ENCODE data around the gene PHLDB1. TPM values are rescaled to one million over a fixed set of nuclear protein-coding genes. Genes with fewer than 3 reads are reported as not detected.

Gene PHLDB1
- total RNA-seq, 1 donor from 2014 or later, result 1.7 TPM

- intact Hi-C loops (cut with micrococcal nuclease), result no loop called here
- H3K9me3 Mint-ChIP-seq, result no peaks in the 10 kb centered on the region
- peaks cover 4% of the 10 kb centered on the region for H3K4me1 Mint-ChIP-seq
- peaks cover 9% of the 10 kb centered on the region for H3K27me3 Mint-ChIP-seq
- no peaks in the 10 kb centered on the region for H3K36me3 Mint-ChIP-seq (ENCODE audit: low read depth)
- H3K4me3 Mint-ChIP-seq, result no peak overlapping the region
- DNase-seq, result no peak
- no peak overlapping the region for H3K27ac Mint-ChIP-seq
These were observed 25.9 kb downstream of the PHLDB1 start for GRCh38 chr11:118633319-118633690.

GRCh38 chr11:118633979-118634378 is 26.6 kb downstream of the PHLDB1 start:
- Mint-ChIP-seq H3K27ac (no peak overlapping the region), H3K36me3 (ENCODE audit: low read depth) (no peaks in the 10 kb centered on the region), H3K9me3 (no peaks in the 10 kb centered on the region), H3K4me3 (no peak overlapping the region), H3K4me1 (peaks cover 4% of the 10 kb centered on the region), H3K27me3 (peaks cover 9% of the 10 kb centered on the region)
- intact Hi-C loops (cut with micrococcal nuclease), result no loop called here
- no peak for DNase-seq

DNA sequence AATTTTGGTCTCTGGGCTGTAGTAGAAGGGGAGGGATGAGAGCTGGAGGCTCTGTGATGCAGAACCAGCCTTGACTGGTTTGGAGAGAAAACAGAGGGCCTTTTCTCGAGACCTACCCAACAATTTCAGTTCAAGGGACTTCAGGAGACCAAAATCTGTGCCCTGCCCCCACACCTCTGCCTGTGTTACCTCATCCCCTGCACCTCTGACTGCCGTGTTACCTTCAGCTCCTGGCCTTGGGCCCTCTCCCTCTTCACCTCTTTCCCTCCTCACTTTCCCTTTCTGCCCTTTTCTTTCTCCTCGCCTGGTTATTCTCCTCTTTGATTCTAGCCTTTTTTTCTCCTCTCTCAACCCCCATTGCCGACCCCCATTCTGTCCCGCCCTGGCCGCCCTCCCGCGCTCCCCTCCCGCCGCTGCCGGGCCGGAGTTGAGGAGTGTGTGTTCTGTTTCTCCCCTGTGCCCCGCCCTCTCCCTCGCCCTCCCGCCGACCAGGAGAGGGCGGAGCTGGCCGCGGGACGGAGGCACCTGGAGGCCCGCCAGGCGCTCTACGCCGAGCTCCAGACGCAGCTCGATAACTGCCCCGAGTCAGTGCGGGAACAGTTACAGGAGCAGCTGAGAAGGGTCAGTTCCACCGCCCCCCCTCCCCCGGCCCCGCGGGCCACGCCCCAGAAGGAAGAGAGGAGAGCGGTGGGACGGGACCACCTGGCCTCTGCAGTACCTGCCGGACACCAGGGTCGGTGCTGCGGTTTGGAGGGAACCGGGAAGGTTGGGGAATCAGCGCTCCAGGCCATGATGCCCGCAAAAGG is 27.2 kb downstream of the PHLDB1 start:
- Mint-ChIP-seq H3K36me3 (ENCODE audit: low read depth) (no peaks in the 10 kb centered on the region), H3K4me3 (no peak overlapping the region), H3K27me3 (peaks cover 9% of the 10 kb centered on the region), H3K9me3 (no peaks in the 10 kb centered on the region), H3K4me1 (peaks cover 4% of the 10 kb centered on the region), H3K27ac (no peak overlapping the region)
- intact Hi-C loops (cut with micrococcal nuclease), result no loop called here
- DNase-seq, result peak; percentile 64

DNA sequence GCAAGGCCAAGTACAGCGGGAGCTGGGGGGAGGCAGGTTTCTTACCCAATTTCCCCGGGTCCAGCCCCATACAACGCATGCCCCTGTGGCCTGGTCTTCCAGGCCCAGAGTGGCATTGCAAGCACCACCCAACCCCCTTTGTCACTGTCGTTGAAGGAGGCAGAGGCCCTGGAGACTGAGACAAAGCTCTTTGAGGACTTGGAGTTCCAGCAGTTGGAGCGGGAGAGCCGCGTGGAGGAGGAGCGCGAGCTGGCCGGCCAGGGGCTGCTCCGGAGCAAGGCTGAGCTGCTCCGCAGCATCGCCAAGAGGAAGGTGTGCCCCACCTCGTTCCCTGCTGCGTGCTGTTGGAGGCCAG is 27.8 kb downstream of the PHLDB1 start:
- H3K36me3 Mint-ChIP-seq (ENCODE audit: low read depth), result no peaks in the 10 kb centered on the region
- no peak for DNase-seq
- H3K27ac Mint-ChIP-seq, result no peak overlapping the region
- intact Hi-C loops (cut with micrococcal nuclease), result no loop called here
- peaks cover 9% of the 10 kb centered on the region for H3K27me3 Mint-ChIP-seq
- no peak overlapping the region for H3K4me3 Mint-ChIP-seq
- no peaks in the 10 kb centered on the region for H3K9me3 Mint-ChIP-seq
- peaks cover 4% of the 10 kb centered on the region for H3K4me1 Mint-ChIP-seq

DNA sequence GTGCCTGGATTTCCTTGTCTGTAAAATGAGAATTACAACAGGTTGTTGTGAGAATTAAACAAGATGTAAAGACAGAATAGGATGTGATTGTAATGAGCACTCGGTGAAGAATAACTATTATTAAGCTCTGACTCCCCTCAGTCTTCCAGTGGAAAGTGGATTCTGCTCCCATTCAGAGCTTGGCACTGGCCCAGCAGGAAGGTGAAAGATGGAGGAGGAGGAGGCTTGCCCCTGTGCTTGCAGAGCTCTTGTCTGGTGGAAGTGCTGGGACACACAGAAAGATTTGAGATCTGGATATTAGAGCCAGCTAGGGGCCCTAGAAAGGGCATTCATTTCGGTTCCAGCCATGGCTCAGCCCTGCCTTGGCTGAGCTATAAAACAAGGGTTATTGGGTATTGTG is 28.2 kb downstream of the PHLDB1 start:
- no peak for DNase-seq
- peaks cover 9% of the 10 kb centered on the region for H3K27me3 Mint-ChIP-seq
- intact Hi-C loops (cut with micrococcal nuclease), result no loop called here
- H3K4me3 Mint-ChIP-seq, result no peak overlapping the region
- H3K9me3 Mint-ChIP-seq, result no peaks in the 10 kb centered on the region
- no peaks in the 10 kb centered on the region for H3K36me3 Mint-ChIP-seq (ENCODE audit: low read depth)
- no peak overlapping the region for H3K27ac Mint-ChIP-seq
- peaks cover 3% of the 10 kb centered on the region for H3K4me1 Mint-ChIP-seq

GRCh38 chr11:118636569-118637290 is 29.3 kb downstream of the PHLDB1 start:
- intact Hi-C loops (cut with micrococcal nuclease), result no loop called here
- H3K9me3 Mint-ChIP-seq, result no peaks in the 10 kb centered on the region
- peaks cover 9% of the 10 kb centered on the region for H3K27me3 Mint-ChIP-seq
- peaks cover 2% of the 10 kb centered on the region for H3K4me1 Mint-ChIP-seq
- H3K4me3 Mint-ChIP-seq, result no peak overlapping the region
- DNase-seq, result no peak
- no peaks in the 10 kb centered on the region for H3K36me3 Mint-ChIP-seq (ENCODE audit: low read depth)
- no peak overlapping the region for H3K27ac Mint-ChIP-seq

DNA sequence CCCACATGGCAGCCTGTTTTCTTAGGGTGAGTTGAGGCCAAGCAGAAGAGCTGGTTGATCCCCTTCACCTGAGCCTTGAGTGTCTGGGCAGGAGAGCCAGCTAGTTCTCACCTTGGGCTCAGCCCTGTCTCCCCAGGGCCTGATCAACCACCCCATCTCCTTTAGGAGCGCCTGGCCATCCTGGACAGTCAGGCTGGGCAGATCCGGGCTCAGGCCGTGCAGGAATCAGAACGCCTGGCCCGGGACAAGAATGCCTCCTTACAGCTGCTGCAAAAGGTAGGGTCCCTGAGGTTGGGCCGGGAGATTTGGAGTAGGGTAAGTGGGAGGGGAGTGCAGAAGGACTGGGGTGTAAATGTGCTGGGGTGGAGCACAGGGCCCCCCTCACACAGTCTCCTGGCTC is 31.3 kb downstream of the PHLDB1 start:
- Mint-ChIP-seq H3K36me3 (ENCODE audit: low read depth) (no peaks in the 10 kb centered on the region), H3K27ac (no peak overlapping the region), H3K4me1 (peaks cover 2% of the 10 kb centered on the region), H3K27me3 (peaks cover 9% of the 10 kb centered on the region), H3K4me3 (no peak overlapping the region), H3K9me3 (no peaks in the 10 kb centered on the region)
- no peak for DNase-seq
- intact Hi-C loops (cut with micrococcal nuclease), result no loop called here

DNA sequence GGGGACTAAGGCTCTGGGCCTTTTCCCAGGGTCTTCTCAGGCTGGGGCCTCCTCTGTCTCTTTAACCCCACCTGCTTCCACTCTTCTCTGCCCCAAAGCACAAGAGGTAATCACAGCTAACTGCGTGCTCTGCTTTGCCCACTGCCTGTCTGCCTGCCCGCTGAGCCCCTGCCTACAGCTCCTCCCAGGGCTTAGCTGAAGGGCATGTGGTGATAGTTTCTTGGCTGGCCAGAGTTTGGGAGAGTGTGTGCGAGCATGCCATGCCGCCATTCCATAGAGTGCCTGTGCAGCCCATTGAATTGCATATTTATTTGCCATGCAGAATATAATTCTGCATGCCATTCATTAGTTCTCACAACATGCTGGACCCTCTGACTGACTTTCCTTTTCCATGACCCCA is 32.5 kb downstream of the PHLDB1 start:
- H3K27ac Mint-ChIP-seq, result no peak overlapping the region
- no peaks in the 10 kb centered on the region for H3K9me3 Mint-ChIP-seq
- H3K4me1 Mint-ChIP-seq, result no peaks in the 10 kb centered on the region
- H3K27me3 Mint-ChIP-seq, result peaks cover 9% of the 10 kb centered on the region
- DNase-seq, result no peak
- no peaks in the 10 kb centered on the region for H3K36me3 Mint-ChIP-seq (ENCODE audit: low read depth)
- H3K4me3 Mint-ChIP-seq, result no peak overlapping the region
- intact Hi-C loops (cut with micrococcal nuclease), result no loop called here

DNA sequence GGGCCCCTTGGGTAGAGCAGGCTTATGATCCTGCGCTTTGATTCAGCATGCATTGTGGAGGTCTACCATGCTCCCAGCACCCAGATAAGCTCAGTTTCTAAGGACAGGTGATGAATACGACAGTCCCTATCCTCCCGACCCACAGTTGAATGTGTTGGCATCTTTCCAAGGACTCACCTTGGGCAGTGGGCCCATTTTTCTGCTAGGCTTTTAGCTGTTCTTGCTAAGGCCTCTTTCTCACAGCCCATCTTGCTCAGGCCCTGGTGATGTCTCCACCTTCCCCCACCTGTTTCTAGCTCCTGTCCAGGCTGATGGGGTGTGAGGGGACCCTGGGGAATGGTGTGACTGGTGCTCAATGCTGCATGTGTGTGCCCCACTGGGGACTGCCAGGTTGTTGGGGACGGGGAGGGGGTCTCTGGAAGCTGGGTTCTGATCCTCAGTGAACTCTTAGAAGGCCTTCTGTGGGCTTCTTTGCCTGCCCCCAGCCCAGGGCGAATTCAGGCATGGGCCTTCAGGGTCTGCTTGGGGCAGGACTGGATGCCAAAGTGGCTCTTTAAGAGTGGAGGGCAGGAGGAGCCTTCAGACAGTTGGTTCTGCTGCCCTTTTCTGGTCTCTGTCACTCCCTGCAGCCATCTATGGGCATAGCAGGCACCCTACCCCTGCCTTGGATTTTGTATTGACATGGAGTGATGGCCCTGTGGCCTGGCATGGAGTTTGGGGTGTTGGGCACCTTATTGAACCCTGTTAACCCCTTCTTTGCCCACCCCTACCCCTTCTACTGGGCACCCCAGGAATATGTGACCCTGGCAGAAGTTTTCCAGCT is 33.1 kb downstream of the PHLDB1 start:
- H3K9me3 Mint-ChIP-seq, result no peaks in the 10 kb centered on the region
- H3K4me1 Mint-ChIP-seq, result no peaks in the 10 kb centered on the region
- intact Hi-C loops (cut with micrococcal nuclease), result no loop called here
- H3K36me3 Mint-ChIP-seq (ENCODE audit: low read depth), result no peaks in the 10 kb centered on the region
- no peak overlapping the region for H3K27ac Mint-ChIP-seq
- H3K27me3 Mint-ChIP-seq, result peaks cover 9% of the 10 kb centered on the region
- no peak for DNase-seq
- no peak overlapping the region for H3K4me3 Mint-ChIP-seq

GRCh38 chr11:118641397-118642019 is 34.1 kb downstream of the PHLDB1 start:
- no peak for DNase-seq
- no peak overlapping the region for H3K4me3 Mint-ChIP-seq
- intact Hi-C loops (cut with micrococcal nuclease), result no loop called here
- no peaks in the 10 kb centered on the region for H3K4me1 Mint-ChIP-seq
- H3K27ac Mint-ChIP-seq, result no peak overlapping the region
- H3K9me3 Mint-ChIP-seq, result no peaks in the 10 kb centered on the region
- H3K36me3 Mint-ChIP-seq (ENCODE audit: low read depth), result no peaks in the 10 kb centered on the region
- H3K27me3 Mint-ChIP-seq, result peaks cover 3% of the 10 kb centered on the region

GRCh38 chr11:118643142-118643994 is 36.0 kb downstream of the PHLDB1 start:
- DNase-seq, result no peak
- Mint-ChIP-seq H3K36me3 (ENCODE audit: low read depth) (no peaks in the 10 kb centered on the region), H3K27ac (no peak overlapping the region), H3K4me3 (no peak overlapping the region), H3K9me3 (no peaks in the 10 kb centered on the region), H3K4me1 (no peaks in the 10 kb centered on the region), H3K27me3 (no peaks in the 10 kb centered on the region)
- intact Hi-C loops (cut with micrococcal nuclease), result no loop called here

- Mint-ChIP-seq H3K9me3 (no peaks in the 10 kb centered on the region), H3K27me3 (no peaks in the 10 kb centered on the region), H3K4me3 (no peak overlapping the region), H3K4me1 (no peaks in the 10 kb centered on the region), H3K27ac (no peak overlapping the region), H3K36me3 (ENCODE audit: low read depth) (no peaks in the 10 kb centered on the region)
- DNase-seq, result no peak
- intact Hi-C loops (cut with micrococcal nuclease), result no loop called here
These were observed 36.6 kb downstream of the PHLDB1 start for GRCh38 chr11:118643995-118644345.

DNA sequence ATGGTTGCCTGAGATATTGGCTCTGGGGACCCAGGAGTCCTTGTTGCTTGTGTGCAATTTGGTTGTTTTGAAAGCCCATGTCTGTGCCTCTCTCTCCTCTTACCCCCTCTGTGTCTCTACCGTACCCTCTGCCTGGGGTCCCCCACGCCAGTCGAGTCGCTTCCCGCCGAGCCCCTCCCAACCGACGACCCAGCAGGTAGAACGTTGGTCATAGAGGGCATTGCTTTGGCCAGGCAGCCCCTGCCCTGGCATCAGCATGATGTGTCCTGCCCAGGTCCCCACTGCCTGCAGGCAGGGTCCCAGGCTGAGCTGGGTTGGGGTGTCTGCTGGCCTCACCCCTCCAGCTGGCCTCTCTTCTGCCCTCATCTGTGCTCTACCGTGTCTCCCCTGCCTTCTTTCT is 37.1 kb downstream of the PHLDB1 start:
- Mint-ChIP-seq H3K4me3 (no peak overlapping the region), H3K27me3 (no peaks in the 10 kb centered on the region), H3K4me1 (no peaks in the 10 kb centered on the region), H3K9me3 (no peaks in the 10 kb centered on the region), H3K27ac (no peak overlapping the region), H3K36me3 (ENCODE audit: low read depth) (no peaks in the 10 kb centered on the region)
- DNase-seq, result no peak
- intact Hi-C loops (cut with micrococcal nuclease), result no loop called here
